ENCODE data around the gene PNKP. TPM values are rescaled to one million over a fixed set of nuclear protein-coding genes. Genes with fewer than 3 reads are reported as not detected.

The PNKP gene
- total and polyA plus RNA-seq, 9 of the 15 experiments (the other 6 are each of a cell fraction or from before 2014, with no cell fraction given) = 2.8 to 85.4 (median 25.3) TPM

- TF ChIP-seq CEBPZ (IDR thresholded peaks at IDR 0.05; ENCODE audit: borderline replicate concordance, low read depth, low read length) = peak; percentile 42; the same call in 1 of the 2 replicates
- TF ChIP-seq ETV1 (tag; conservative IDR thresholded peaks at IDR 0.05; ENCODE audit: low read depth) = peak; percentile 81
- peak; percentile 93 for TF ChIP-seq RBFOX2 (IDR thresholded peaks at IDR 0.05; ENCODE audit: low read depth, low read length)
- TF ChIP-seq, protein P1, sequence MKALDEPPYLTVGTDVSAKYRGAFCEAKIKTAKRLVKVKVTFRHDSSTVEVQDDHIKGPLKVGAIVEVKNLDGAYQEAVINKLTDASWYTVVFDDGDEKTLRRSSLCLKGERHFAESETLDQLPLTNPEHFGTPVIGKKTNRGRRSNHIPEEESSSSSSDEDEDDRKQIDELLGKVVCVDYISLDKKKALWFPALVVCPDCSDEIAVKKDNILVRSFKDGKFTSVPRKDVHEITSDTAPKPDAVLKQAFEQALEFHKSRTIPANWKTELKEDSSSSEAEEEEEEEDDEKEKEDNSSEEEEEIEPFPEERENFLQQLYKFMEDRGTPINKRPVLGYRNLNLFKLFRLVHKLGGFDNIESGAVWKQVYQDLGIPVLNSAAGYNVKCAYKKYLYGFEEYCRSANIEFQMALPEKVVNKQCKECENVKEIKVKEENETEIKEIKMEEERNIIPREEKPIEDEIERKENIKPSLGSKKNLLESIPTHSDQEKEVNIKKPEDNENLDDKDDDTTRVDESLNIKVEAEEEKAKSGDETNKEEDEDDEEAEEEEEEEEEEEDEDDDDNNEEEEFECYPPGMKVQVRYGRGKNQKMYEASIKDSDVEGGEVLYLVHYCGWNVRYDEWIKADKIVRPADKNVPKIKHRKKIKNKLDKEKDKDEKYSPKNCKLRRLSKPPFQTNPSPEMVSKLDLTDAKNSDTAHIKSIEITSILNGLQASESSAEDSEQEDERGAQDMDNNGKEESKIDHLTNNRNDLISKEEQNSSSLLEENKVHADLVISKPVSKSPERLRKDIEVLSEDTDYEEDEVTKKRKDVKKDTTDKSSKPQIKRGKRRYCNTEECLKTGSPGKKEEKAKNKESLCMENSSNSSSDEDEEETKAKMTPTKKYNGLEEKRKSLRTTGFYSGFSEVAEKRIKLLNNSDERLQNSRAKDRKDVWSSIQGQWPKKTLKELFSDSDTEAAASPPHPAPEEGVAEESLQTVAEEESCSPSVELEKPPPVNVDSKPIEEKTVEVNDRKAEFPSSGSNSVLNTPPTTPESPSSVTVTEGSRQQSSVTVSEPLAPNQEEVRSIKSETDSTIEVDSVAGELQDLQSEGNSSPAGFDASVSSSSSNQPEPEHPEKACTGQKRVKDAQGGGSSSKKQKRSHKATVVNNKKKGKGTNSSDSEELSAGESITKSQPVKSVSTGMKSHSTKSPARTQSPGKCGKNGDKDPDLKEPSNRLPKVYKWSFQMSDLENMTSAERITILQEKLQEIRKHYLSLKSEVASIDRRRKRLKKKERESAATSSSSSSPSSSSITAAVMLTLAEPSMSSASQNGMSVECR (CRISPR knock-in tag; IDR thresholded peaks at IDR 0.05) = peak; percentile 62; the same call in 1 of the 2 replicates
- peak; percentile 48; the same call in 1 of the 2 replicates for TF ChIP-seq CREB3L1 (IDR thresholded peaks at IDR 0.05; ENCODE audit: borderline replicate concordance, low read depth)
- TF ChIP-seq KDM5B (IDR thresholded peaks at IDR 0.05; ENCODE audit: insufficient replicate concordance, low read depth, low read length) = peak; percentile 86
- no peak for TF ChIP-seq ELF2 (CRISPR knock-in tag; IDR thresholded peaks at IDR 0.05)
- no peak for TF ChIP-seq STAT5A (IDR thresholded peaks at IDR 0.05; ENCODE audit: borderline replicate concordance, low read length)
- no peak for TF ChIP-seq ZNF444 (CRISPR knock-in tag; IDR thresholded peaks at IDR 0.05)
- no peak for TF ChIP-seq ZKSCAN8 (CRISPR knock-in tag; IDR thresholded peaks at IDR 0.05)
- 0 out of 2 replicates have a peak, but pooled peaks have one; percentile 16 for TF ChIP-seq ARID1B (IDR thresholded peaks at IDR 0.05)
- TF ChIP-seq TBP (optimal IDR thresholded peaks at IDR 0.05; ENCODE audit: low read depth, low read length) = peak; percentile 52
- TF ChIP-seq, protein P2, sequence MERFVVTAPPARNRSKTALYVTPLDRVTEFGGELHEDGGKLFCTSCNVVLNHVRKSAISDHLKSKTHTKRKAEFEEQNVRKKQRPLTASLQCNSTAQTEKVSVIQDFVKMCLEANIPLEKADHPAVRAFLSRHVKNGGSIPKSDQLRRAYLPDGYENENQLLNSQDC (CRISPR knock-in tag; IDR thresholded peaks at IDR 0.05) = no peak
- no peak for TF ChIP-seq PHB2 (IDR thresholded peaks at IDR 0.05; ENCODE audit: low read depth)
- TF ChIP-seq MTF1 (CRISPR knock-in tag; IDR thresholded peaks at IDR 0.05; ENCODE audit: borderline replicate concordance) = no peak
- peak; percentile 46; the same call in 1 of the 2 replicates for TF ChIP-seq CEBPG (CRISPR knock-in tag; IDR thresholded peaks at IDR 0.05)
- 0 out of 4 replicates have a peak, but pooled peaks of 1 of the 2 experiments have one; percentile 10 for TF ChIP-seq CEBPG (tag; conservative IDR thresholded peaks at IDR 0.05 in 1 of 2, IDR thresholded peaks at IDR 0.05 in 1 of 2)
Observed at GRCh38 chr19:49866933-49867782, at the start of gene PNKP (continued).
